Activated T-helper 1 cell treated with anti-CD3 and anti-CD28 coated beads, Interleukin-12 subunit alpha, Interleukin-12 subunit beta, Interleukin-2, Interleukin-4 antibody, amounts not matched to agents 30 ng/mL and 10 ng/mL and 1 ng/mL, durations not matched to agents 14 hours and 24 hours and 36 hours (primary cell): Measurements from ENCODE around the gene RGPD5. TPM values are rescaled to one million over a fixed set of nuclear protein-coding genes. Genes with fewer than 3 reads are reported as not detected.
"Not testable (repeated sequence)": the region's sequence is repeated elsewhere in the genome, so short reads cannot be mapped to it uniquely, and the experiment has no call there.

ENCODE experiments used
- DNase-seq: peaks from one replicate; pipeline ENCODE4 v3.0.0; 2021; ENCODE audit warnings: low spot score
- H3K27ac Mint-ChIP-seq: one replicate; pipeline ENCODE4 v1.8.0; 2021; ENCODE audit warnings: mild to moderate bottlenecking, mixed read lengths
- H3K27me3 Mint-ChIP-seq: one replicate; pipeline ENCODE4 v1.8.0; 2022; ENCODE audit warnings: mild to moderate bottlenecking, moderate library complexity, mixed read lengths; ENCODE audit not compliant: insufficient read depth
- H3K36me3 Mint-ChIP-seq: one replicate; pipeline ENCODE4 v1.8.0; 2021; ENCODE audit warnings: low read depth, mixed read lengths
- H3K4me1 Mint-ChIP-seq: one replicate; pipeline ENCODE4 v1.8.0; 2021; ENCODE audit warnings: low read depth, mixed read lengths
- H3K4me3 Mint-ChIP-seq: one replicate; pipeline ENCODE4 v1.8.0; 2021; ENCODE audit warnings: mild to moderate bottlenecking, moderate library complexity, mixed read lengths
- H3K9me3 Mint-ChIP-seq: one replicate; pipeline ENCODE4 v1.8.0; 2021; ENCODE audit warnings: mixed read lengths
- intact Hi-C: fragments of 100-400 bp; cut with micrococcal nuclease; formaldehyde crosslinking; loops from one replicate; pipeline ENCODE4 v1.15.1; 2024
- total RNA-seq: library from RNA; stranded (reverse); gene quantifications from 2 replicates; pipeline ENCODE4 v1.2.3, GENCODE V29; 2022

The RGPD5 gene
- total RNA-seq, result 30.2 and 36.8 TPM in 2 replicates

DNA sequence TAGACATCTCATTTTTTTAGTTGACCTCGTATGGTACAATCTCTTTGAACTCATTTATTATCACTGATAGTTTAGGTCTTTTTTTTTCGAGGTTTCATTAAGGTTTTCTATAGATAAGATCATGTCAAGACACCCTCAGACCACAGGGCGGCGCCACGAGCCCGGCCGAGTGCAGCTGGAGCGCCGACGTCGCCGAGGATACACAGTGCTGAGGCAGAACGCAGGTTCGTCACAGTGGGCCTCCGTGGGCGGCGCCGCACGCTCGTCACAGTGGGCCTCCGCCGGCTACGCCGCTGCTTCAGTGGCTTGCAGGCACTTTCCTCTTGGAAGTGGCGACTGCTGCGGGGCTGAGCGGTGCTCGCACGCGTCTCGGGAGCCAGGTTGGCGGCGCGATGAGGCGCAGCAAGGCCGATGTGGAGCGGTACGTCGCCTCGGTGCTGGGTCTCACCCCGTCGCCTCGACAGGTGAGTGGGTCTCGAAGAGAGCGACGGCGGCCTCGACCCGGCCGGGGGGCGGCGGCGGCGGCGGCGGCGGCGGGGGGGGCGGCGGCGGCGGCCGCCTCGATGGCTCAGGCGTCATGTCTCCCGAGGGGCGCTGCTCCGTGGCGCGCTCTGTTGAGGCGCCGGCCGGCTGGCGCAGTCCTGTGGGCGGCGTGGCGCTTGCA lies at the start of gene RGPD5:
Gene RGPD5, plus strand, starts transcription at position 232 of the 664 bp plus-strand sequence. Its CDS starts 161 bp downstream, at position 393.
- H3K27ac Mint-ChIP-seq, H3K4me3 Mint-ChIP-seq, H3K36me3 Mint-ChIP-seq, intact Hi-C loops, DNase-seq, H3K27me3 Mint-ChIP-seq, H3K4me1 Mint-ChIP-seq, H3K9me3 Mint-ChIP-seq: not testable (repeated sequence)

DNA sequence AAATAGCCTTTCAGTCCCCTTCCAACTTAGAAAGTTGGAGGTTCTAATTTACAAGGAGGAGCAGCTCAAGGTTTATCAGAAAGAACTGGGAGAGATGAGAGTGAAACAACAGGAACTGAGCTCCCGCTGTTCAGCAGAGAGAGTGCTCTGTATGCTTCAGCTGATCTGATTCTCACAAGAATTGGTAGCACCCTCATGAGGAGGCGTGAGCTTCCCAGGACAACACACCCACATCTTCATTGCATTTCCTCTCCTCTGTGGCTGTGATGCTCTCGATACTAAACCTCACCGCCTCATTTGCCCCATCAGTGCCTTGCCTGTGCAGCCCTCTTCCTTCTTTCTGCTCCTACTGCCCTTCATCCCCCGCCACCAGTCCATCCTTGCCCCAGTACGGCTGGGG lies 42.5 kb upstream of the RGPD5 start:
- H3K27me3 Mint-ChIP-seq, intact Hi-C loops, H3K4me1 Mint-ChIP-seq: not testable (repeated sequence)

GRCh38 chr2:109757163-109757824 lies 36.8 kb upstream of the RGPD5 start:
- H3K4me3 Mint-ChIP-seq, H3K27me3 Mint-ChIP-seq, H3K27ac Mint-ChIP-seq, H3K36me3 Mint-ChIP-seq, DNase-seq, H3K4me1 Mint-ChIP-seq, H3K9me3 Mint-ChIP-seq, intact Hi-C loops: not testable (repeated sequence)

More for the DNA sequence above, 42.5 kb upstream of the RGPD5 start:
- not testable (repeated sequence) for DNase-seq, H3K36me3 Mint-ChIP-seq, H3K4me3 Mint-ChIP-seq, H3K27ac Mint-ChIP-seq, H3K9me3 Mint-ChIP-seq

DNA sequence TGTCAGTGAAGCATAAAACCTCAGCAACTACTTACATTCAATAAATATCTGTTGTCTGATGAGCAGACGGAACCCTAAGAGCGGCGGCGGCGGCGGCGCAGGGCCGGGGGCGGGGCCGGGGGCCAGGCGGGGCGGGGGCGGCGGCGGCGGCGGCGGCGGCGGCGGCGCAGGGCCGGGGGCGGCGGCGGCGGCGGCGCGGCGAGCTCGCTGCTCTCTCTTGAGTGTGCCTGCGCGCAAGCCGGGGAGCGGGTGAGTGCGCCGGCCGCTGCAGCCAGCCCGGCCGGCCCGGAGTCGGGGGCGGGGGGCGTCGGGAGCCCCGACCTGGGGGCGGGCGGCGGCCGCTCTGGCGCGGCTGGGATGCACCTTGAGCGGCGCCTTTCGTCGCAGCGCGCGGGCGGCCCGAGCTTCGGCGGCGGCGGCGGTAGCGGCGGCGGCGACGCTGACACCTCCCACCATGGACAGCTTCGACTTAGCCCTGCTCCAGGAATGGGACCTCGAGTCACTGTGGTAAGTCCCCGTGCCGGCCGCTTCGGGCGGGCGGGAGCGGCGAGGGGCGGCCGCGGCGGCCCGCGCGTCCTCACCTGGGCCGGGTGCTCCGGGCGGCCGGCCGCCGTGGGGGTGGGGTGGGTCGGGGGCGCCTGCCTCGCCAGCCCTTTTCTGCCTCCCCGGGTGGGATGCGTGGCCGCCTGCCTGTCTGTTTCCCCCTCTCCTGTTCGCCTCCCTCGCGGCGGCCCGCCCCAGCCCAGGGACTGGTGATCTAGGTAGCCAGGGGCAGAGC lies 33.7 kb upstream of the RGPD5 start:
- H3K4me1 Mint-ChIP-seq, H3K27ac Mint-ChIP-seq, intact Hi-C loops, H3K36me3 Mint-ChIP-seq, H3K9me3 Mint-ChIP-seq, H3K27me3 Mint-ChIP-seq, DNase-seq, H3K4me3 Mint-ChIP-seq: not testable (repeated sequence)

DNA sequence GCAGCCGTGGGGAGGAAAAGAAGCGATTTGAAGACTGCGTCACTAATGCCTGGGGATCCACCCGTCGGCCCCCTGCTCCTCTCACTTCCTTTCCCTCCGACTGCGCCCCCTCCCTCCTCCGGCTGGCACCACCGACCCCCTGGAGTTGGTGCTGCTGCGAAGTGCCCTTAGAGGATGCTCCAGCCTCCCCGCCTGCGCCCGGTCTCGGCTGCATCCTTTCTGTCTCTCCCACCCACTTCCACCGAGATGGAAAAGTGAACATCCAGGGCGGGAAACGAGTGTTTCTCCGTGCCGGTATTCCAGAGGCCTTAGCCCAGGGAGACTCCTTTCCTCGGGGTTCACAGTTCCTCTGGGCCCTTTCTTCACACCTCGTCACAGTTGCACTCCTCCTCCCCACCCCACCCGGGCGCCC lies 33.1 kb upstream of the RGPD5 start:
- peaks cover 10% of the 10 kb centered on the region for H3K27me3 Mint-ChIP-seq
- DNase-seq, H3K4me1 Mint-ChIP-seq, intact Hi-C loops, H3K9me3 Mint-ChIP-seq, H3K4me3 Mint-ChIP-seq, H3K36me3 Mint-ChIP-seq, H3K27ac Mint-ChIP-seq: not testable (repeated sequence)

GRCh38 chr2:109761976-109762375 lies 32.1 kb upstream of the RGPD5 start:
- H3K9me3 Mint-ChIP-seq, DNase-seq, H3K4me3 Mint-ChIP-seq, intact Hi-C loops, H3K36me3 Mint-ChIP-seq, H3K27ac Mint-ChIP-seq, H3K4me1 Mint-ChIP-seq: not testable (repeated sequence)
- H3K27me3 Mint-ChIP-seq, result peaks cover 10% of the 10 kb centered on the region

DNA sequence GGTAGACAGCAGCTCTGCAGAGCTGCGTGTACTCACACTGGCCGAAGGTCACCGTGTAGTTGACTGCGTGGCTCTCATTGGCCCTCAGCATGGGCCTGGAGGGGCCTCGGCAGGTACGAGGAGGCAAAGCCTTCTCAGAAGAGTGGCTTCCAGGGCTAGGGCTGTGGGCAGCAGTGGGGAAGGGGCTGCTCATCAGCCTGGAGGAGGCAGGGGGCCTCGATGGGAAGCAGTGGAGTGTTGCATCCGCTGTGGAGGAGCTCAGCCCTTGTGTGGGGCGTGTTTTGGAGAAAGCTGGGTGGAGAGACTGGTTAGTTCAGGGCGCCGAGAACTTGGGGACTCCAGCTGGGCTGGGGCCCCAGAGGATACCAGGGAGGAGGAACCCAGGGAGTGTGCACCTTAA lies 28.0 kb upstream of the RGPD5 start:
- H3K4me3 Mint-ChIP-seq, H3K36me3 Mint-ChIP-seq, intact Hi-C loops, H3K4me1 Mint-ChIP-seq, DNase-seq, H3K27ac Mint-ChIP-seq, H3K9me3 Mint-ChIP-seq: not testable (repeated sequence)
- peaks cover 10% of the 10 kb centered on the region for H3K27me3 Mint-ChIP-seq

DNA sequence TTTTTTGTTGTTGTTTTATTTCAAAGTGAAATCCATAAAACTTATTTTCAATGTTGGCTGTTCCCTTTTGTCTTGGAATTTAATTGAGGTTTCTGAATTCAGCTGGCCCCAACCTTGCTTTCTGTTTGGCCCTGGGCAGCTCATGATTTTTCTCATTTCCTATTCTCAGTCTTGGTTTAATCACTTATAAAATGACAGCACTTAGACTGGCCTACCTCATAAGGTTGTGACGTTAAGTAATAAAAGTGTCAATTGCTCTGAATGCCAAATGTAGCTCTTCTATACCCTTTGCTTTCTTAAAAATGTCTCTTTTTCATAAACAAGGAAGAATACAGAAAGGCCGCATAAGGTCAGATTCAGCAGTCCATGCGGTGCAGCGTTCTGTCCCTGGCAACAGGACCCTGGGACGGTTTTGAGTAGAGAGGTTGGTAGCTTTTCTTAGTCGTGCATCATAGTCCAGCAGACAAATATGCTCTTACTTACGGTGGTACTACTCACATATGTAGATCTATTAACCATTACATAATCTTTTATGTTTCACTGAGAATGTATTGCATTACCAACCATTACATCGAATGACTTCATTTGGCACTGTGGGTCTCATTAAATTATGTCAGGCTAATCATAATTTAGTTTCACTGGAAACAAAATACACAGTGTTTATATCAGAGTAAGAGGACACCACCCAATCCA lies 27.1 kb upstream of the RGPD5 start:
- H3K4me1 Mint-ChIP-seq, H3K9me3 Mint-ChIP-seq, H3K27ac Mint-ChIP-seq, H3K36me3 Mint-ChIP-seq, H3K4me3 Mint-ChIP-seq, intact Hi-C loops, DNase-seq: not testable (repeated sequence)
- H3K27me3 Mint-ChIP-seq, result peaks cover 10% of the 10 kb centered on the region

- H3K27ac Mint-ChIP-seq, intact Hi-C loops, H3K4me1 Mint-ChIP-seq, H3K36me3 Mint-ChIP-seq, H3K4me3 Mint-ChIP-seq, H3K9me3 Mint-ChIP-seq, DNase-seq, H3K27me3 Mint-ChIP-seq: not testable (repeated sequence)
Measured at GRCh38 chr2:109768934-109769333, 25.2 kb upstream of the RGPD5 start.

DNA sequence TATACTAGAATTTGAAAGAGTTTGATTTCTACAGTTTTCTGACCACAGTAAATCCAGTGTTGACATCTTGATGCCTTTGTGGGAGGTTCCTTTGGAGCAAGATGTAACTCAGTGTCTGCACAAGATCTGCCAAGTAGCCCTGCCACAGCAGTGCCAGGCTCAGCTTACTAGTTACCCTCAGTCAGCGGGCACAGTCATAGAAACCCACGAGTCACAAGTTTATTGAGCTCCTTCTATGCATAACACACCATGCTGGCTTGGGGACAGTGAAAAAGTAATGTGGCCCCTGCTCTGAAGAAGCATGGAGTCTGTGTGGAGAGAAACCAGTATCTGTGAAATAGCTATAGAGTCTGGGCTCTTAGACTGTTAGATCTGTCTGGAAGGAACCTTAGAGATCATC lies 15.0 kb upstream of the RGPD5 start:
- H3K4me3 Mint-ChIP-seq, H3K27me3 Mint-ChIP-seq, H3K36me3 Mint-ChIP-seq, H3K4me1 Mint-ChIP-seq, intact Hi-C loops, H3K27ac Mint-ChIP-seq, DNase-seq, H3K9me3 Mint-ChIP-seq: not testable (repeated sequence)

DNA sequence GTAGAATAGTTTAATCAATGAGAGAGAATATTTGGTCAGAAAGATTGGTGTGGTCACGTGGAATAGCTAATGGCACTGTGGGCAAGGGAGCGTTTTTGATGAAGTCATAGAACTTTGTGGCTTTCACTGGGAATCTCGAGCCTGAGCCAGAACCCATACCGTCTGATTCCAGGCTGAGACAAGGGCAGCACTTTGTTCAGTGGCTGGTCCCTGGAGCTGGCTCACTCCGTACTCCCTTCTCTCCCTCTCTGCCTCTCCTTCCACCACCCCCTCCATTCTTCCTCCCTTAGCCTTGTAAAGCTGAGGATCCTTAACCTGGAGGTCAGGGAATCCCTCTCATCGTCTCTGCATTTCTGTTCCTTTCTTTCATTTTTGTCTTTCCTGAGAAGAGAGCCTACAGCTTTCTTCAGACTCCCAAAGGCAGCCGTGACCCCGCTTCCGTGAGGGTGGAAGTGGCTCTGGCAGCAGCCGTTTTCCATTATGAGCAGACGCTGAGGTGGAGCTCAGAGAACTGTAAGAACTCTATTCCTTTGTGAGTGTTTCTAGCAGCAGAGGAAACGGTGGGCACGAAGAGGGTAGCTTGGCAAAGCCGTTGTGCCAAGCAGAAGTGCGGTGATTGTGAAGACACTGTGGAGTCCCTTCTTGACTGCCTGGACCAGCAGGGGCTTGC lies 12.8 kb upstream of the RGPD5 start:
- H3K4me3 Mint-ChIP-seq, intact Hi-C loops, H3K27me3 Mint-ChIP-seq, H3K27ac Mint-ChIP-seq, H3K36me3 Mint-ChIP-seq, H3K9me3 Mint-ChIP-seq, H3K4me1 Mint-ChIP-seq, DNase-seq: not testable (repeated sequence)

DNA sequence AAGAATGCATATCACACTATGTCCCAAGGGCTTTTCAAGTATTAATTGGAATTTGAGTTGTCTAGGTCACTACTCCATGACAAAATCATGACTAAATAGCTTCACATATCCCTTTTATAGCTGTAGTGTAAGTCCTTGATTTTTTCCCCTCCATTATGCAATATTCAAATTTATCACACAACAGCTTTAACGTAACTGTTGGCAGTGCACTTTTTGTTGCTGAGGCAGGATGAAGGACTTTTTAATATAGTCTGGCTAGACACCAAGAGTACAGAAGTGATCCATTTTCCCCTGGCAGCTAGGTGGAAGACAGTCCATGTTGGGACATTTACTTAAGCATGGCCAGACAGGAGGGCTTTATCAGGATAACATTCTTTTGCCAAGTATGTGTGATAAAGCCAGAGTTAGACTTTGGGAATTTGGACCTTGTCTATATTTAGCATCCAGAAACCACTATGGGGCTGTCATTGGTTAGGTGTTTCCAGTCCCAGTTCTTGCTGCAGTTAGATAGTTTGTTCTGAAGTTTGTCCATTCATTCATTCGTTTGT lies 11.6 kb upstream of the RGPD5 start:
- H3K4me3 Mint-ChIP-seq, DNase-seq, H3K4me1 Mint-ChIP-seq, H3K9me3 Mint-ChIP-seq, H3K27ac Mint-ChIP-seq, H3K36me3 Mint-ChIP-seq, H3K27me3 Mint-ChIP-seq, intact Hi-C loops: not testable (repeated sequence)
